A549 treated with GW870086 at 1 μM for 4 hours (cell line): ENCODE data around the gene FAM170B. TPM values are rescaled to one million over a fixed set of nuclear protein-coding genes. Genes with fewer than 3 reads are reported as not detected.

Experiments used
- total RNA-seq: library from RNA; stranded (reverse); fragments of 200-300 nt; extraction: Qiagen RNA extraction; gene quantifications from 5 replicates; pipeline ENCODE4 v1.2.3, GENCODE V29; 2022; ENCODE audit warnings: low read depth

The FAM170B gene
- not detected in 5 replicates for total RNA-seq

DNA sequence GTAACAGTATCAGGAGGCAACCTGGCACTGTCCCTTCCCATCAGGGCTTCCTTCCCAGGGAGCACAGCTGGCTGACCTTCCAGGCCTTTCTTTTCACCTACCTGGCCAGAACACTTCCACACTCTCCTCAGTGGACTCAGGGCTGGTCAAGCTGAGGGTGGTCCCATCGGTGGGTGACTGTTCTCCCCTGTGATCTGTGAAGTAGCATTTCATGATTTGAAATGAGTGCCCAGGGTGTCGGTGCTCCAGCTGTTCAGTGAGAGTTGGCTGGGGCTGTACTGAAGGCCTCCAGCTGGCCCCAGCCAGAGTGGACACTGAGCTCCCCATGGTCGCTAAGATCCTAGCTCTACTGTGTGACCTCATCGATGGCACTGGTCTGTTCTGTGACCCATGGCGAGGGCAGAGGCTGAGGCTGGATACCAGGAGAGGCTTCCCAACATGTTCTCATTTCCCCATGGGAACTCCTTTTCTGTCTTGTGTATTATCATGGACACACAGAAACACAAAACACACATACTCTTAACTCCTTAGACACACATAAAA, at the start of gene FAM170B:
FAM170B (minus strand) TSS at position 316 of the 543 bp plus-strand sequence; CDS start at position 213, 103 bp downstream.

DNA sequence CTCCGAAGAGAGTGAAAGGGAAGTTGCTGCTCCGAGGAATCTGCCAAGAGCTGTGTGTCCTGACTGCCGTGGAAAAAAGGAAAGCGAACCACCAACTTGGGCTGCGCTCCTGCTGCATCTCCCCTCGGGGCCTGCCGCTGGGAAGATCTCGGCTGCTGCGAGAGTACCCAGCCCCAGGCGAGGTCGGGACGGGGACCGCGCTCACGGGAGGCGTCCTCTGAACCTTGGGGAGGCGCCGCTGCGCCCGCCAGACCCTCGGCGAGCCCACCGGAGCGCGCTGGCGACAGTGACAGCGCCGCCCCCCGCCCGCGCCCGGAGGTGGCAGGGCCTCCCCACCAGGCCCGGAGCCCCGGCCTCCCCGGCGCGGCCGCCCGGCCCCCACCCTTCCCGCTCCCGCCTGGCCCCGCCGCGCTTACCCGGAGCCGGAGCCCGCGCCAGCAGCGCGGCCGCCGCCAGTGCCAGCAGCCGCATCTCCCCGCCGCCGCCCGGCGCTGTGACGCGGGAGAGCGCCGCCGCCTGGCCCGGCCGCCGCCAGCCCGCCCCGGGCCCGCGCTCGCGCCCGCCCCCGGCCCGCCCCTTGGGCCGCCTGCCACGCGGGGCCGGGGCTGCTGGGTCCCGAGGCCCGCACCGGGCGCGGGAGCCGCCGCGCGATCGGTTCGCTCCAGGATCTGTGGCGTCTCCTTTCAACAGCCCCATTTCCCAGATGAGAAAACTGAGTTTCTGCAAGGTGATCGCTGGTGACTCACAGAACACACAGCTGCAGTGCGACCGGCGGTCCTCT, 18.6 kb downstream of the FAM170B start, which contains the start of gene VSTM4:
VSTM4 (minus strand) TSS at position 508 of the 781 bp plus-strand sequence; CDS start at position 471, 37 bp downstream.

Other genes with a start within 250 kb of the FAM170B start
- not detected in 5 replicates for gene LRRC18, start 194.2 kb downstream of the FAM170B start, total RNA-seq
- gene VSTM4, start 18.5 kb downstream of the FAM170B start, total RNA-seq, result 0.24 to 0.50 TPM (median 0.35 TPM) in 5 replicates
- gene TMEM273, start 54.4 kb upstream of the FAM170B start, total RNA-seq, result not detected in 5 replicates
- gene C10orf71, start 165.1 kb upstream of the FAM170B start, total RNA-seq, result not detected in 5 replicates